IMR-90 (cell line): ENCODE results near the gene MLH1.

Source experiments
- BHLHE40 ChIP-seq: fragments of 150-350 bp; IDR thresholded peaks from 2 replicates; pipeline ENCODE4 v1.6.1; 2016; ENCODE audit warnings: mild to moderate bottlenecking, low read depth, low read length
- CHD1 ChIP-seq: IDR thresholded peaks from 2 replicates; pipeline ENCODE4 v1.6.1; 2012; ENCODE audit warnings: low read depth, low read length, improper control_type of control experiment
- CTCF ChIP-seq: conservative IDR thresholded peaks from 2 replicates; pipeline ENCODE4 v1.5.1; 2012; ENCODE audit warnings: mild to moderate bottlenecking, low read depth, low read length, improper control_type of control experiment
- ELK1 ChIP-seq: fragments of 150-350 bp; IDR thresholded peaks from 2 replicates; pipeline ENCODE4 v1.6.1; 2016; ENCODE audit warnings: low read depth, mild to moderate bottlenecking, low read length, moderate library complexity, borderline replicate concordance
- MAZ ChIP-seq: IDR thresholded peaks from 2 replicates; pipeline ENCODE4 v1.6.1; 2012; ENCODE audit warnings: low read depth, mild to moderate bottlenecking, low read length, improper control_type of control experiment, moderate library complexity, borderline replicate concordance
- MXI1 ChIP-seq: IDR thresholded peaks from 2 replicates; pipeline ENCODE4 v1.6.1; 2012; ENCODE audit warnings: low read depth, mild to moderate bottlenecking, low read length, moderate library complexity, borderline replicate concordance
- POLR2A ChIP-seq: IDR thresholded peaks from 2 replicates; pipeline ENCODE4 v1.6.1; 2012; ENCODE audit warnings: mild to moderate bottlenecking, low read depth, low read length
- RAD21 ChIP-seq: IDR thresholded peaks from 2 replicates; pipeline ENCODE4 v1.6.1; 2012; ENCODE audit warnings: low read length, improper control_type of control experiment
- SMC3 ChIP-seq: fragments of 150-350 bp; IDR thresholded peaks from 2 replicates; pipeline ENCODE4 v1.6.1; 2016; ENCODE audit warnings: low read depth, mild to moderate bottlenecking, antibody characterized with exemption, low read length, moderate library complexity
- USF2 ChIP-seq: fragments of 150-350 bp; IDR thresholded peaks from 2 replicates; pipeline ENCODE4 v1.6.1; 2017; ENCODE audit warnings: mild to moderate bottlenecking, antibody characterized with exemption, low read length, low read depth

DNA sequence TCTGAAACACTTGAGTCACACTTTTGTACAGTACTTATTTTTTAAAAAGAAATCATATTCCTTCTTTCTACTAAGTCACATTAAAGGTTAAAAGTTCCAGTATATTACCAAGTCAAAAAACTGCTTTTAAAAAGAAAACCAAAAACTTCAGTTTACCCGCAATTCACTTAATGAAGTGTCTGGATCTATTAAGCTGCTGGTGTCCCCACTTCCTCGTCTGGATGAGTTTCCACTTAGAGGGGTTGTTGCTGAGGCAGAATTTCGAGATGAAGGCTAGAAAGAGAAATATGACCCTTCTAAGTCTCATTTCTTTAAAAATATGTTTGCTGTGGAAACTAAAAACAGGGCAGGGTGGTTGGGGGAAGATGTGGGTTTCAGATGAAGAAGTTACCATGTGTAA is 101.3 kb downstream of the MLH1 start:
- TF ChIP-seq CTCF (no peak), RAD21 (no peak), ELK1 (no peak), BHLHE40 (no peak), POLR2A (no peak), USF2 (no peak), MXI1 (no peak), SMC3 (no peak), CHD1 (no peak), MAZ (no peak)
